Measurements from ENCODE around the gene IL6ST.

GRCh38 chr5:55908804-55909203 lies 86.0 kb downstream of the IL6ST start:
- TF ChIP-seq CTCF (conservative IDR thresholded peaks at IDR 0.05; ENCODE audit: low read length) (no peak), EZH2phosphoT487 (IDR thresholded peaks at IDR 0.05; ENCODE audit: borderline replicate concordance) (no peak)

Data from Loucy (cell line).